HL-60 (cell line): ENCODE results near the gene ARHGEF4.

Source experiments
- TF ChIP-seq, protein P1 (sequence below): IDR thresholded peaks from 2 replicates; pipeline ENCODE4 v1.6.1; 2012; ENCODE audit warnings: low read depth; ENCODE audit not compliant: insufficient replicate concordance
- TF ChIP-seq, protein P2 (sequence below): IDR thresholded peaks from one replicate; pipeline ENCODE4 v1.5.1; 2011; ENCODE audit warnings: low read length, control low read depth, inconsistent platforms; ENCODE audit not compliant: insufficient read depth

DNA sequence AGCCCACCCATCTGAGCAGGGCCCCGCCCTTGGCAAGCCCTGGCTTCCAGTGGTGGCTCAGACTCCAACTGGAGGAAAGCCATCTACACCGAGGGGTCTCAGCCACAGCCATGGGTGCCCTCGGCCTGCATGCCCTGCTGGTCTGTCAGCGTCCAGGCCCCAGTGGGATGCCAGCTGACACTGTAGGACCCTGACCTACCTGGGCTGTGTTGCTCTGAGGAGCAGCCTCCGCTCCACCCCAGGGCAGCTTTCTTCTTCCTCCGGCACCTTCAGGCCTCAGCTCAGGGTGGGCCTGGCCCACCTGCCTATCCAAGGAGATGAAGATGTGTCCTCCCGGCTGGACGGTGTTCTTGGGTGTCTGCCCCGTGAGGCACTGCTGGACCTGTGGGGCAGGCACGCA, 13.9 kb upstream of the ARHGEF4 start:
- TF ChIP-seq, protein P1, sequence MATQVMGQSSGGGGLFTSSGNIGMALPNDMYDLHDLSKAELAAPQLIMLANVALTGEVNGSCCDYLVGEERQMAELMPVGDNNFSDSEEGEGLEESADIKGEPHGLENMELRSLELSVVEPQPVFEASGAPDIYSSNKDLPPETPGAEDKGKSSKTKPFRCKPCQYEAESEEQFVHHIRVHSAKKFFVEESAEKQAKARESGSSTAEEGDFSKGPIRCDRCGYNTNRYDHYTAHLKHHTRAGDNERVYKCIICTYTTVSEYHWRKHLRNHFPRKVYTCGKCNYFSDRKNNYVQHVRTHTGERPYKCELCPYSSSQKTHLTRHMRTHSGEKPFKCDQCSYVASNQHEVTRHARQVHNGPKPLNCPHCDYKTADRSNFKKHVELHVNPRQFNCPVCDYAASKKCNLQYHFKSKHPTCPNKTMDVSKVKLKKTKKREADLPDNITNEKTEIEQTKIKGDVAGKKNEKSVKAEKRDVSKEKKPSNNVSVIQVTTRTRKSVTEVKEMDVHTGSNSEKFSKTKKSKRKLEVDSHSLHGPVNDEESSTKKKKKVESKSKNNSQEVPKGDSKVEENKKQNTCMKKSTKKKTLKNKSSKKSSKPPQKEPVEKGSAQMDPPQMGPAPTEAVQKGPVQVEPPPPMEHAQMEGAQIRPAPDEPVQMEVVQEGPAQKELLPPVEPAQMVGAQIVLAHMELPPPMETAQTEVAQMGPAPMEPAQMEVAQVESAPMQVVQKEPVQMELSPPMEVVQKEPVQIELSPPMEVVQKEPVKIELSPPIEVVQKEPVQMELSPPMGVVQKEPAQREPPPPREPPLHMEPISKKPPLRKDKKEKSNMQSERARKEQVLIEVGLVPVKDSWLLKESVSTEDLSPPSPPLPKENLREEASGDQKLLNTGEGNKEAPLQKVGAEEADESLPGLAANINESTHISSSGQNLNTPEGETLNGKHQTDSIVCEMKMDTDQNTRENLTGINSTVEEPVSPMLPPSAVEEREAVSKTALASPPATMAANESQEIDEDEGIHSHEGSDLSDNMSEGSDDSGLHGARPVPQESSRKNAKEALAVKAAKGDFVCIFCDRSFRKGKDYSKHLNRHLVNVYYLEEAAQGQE = no peak
- TF ChIP-seq, protein P2, sequence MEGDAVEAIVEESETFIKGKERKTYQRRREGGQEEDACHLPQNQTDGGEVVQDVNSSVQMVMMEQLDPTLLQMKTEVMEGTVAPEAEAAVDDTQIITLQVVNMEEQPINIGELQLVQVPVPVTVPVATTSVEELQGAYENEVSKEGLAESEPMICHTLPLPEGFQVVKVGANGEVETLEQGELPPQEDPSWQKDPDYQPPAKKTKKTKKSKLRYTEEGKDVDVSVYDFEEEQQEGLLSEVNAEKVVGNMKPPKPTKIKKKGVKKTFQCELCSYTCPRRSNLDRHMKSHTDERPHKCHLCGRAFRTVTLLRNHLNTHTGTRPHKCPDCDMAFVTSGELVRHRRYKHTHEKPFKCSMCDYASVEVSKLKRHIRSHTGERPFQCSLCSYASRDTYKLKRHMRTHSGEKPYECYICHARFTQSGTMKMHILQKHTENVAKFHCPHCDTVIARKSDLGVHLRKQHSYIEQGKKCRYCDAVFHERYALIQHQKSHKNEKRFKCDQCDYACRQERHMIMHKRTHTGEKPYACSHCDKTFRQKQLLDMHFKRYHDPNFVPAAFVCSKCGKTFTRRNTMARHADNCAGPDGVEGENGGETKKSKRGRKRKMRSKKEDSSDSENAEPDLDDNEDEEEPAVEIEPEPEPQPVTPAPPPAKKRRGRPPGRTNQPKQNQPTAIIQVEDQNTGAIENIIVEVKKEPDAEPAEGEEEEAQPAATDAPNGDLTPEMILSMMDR = no peak
